Measurements from ENCODE around the gene SLC9A5.
A peak's percentile ranks its signal among the peaks of the same experiment; 100 is the strongest.

Gene SLC9A5

DNA sequence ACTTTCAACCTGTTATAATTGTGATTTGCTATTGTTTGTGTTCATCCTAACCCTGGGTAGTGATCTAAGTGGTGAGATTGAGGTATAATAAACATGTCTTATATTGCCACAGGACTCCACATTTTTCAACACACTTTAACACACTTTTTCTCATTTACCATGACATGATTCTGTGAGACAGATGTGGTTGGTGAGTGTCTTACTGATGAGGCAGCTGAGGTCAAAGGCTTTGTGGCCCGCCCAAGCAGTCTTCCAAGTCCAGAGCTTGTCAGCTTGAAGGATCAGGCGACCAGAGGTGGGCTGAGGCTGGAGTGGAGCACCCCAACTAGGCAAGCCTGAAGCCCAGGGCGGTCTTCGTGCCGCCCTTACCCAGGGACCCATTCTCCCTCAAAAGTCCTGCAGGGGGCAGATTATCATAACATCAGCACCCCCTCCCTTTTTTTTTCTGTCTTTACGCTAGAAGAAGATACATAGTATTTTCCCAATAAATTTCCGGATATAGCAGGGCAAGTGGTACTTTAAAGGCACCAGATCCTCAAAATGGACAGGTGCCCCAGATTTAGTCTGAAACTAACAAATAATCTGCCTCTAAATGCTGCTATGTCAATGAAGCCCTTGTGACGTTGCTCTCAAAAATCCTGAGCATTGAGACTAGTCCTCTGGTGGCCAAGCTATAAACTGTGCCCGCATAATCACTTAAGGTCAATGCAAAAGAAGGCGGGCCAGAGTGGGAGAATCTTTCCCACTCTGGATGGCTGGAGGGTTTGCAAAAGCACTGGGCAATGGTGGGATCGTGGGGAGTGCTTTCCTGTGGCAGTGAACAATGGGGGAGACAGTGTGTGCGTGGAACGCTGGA is 56.7 kb downstream of the SLC9A5 start:
- TF ChIP-seq RAD21 (IDR thresholded peaks at IDR 0.05; ENCODE audit: low read depth) (no peak), EP300 (IDR thresholded peaks at IDR 0.05; ENCODE audit: borderline replicate concordance) (no peak), EGR1 (IDR thresholded peaks at IDR 0.05) (no peak), TCF12 (IDR thresholded peaks at IDR 0.05; ENCODE audit: low read depth) (no peak), FOXM1 (IDR thresholded peaks at IDR 0.05; ENCODE audit: borderline replicate concordance, low read depth) (no peak), YY1 (IDR thresholded peaks at IDR 0.05; ENCODE audit: low read depth) (no peak), TEAD4 (IDR thresholded peaks at IDR 0.05) (no peak), NFIC (IDR thresholded peaks at IDR 0.05) (no peak), TAF1 (IDR thresholded peaks at IDR 0.05; ENCODE audit: low read depth) (no peak), CEBPB (IDR thresholded peaks at IDR 0.05) (no peak)
- TF ChIP-seq, protein P1, sequence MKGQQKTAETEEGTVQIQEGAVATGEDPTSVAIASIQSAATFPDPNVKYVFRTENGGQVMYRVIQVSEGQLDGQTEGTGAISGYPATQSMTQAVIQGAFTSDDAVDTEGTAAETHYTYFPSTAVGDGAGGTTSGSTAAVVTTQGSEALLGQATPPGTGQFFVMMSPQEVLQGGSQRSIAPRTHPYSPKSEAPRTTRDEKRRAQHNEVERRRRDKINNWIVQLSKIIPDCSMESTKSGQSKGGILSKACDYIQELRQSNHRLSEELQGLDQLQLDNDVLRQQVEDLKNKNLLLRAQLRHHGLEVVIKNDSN (IDR thresholded peaks at IDR 0.05): no peak
- TF ChIP-seq, protein P2, sequence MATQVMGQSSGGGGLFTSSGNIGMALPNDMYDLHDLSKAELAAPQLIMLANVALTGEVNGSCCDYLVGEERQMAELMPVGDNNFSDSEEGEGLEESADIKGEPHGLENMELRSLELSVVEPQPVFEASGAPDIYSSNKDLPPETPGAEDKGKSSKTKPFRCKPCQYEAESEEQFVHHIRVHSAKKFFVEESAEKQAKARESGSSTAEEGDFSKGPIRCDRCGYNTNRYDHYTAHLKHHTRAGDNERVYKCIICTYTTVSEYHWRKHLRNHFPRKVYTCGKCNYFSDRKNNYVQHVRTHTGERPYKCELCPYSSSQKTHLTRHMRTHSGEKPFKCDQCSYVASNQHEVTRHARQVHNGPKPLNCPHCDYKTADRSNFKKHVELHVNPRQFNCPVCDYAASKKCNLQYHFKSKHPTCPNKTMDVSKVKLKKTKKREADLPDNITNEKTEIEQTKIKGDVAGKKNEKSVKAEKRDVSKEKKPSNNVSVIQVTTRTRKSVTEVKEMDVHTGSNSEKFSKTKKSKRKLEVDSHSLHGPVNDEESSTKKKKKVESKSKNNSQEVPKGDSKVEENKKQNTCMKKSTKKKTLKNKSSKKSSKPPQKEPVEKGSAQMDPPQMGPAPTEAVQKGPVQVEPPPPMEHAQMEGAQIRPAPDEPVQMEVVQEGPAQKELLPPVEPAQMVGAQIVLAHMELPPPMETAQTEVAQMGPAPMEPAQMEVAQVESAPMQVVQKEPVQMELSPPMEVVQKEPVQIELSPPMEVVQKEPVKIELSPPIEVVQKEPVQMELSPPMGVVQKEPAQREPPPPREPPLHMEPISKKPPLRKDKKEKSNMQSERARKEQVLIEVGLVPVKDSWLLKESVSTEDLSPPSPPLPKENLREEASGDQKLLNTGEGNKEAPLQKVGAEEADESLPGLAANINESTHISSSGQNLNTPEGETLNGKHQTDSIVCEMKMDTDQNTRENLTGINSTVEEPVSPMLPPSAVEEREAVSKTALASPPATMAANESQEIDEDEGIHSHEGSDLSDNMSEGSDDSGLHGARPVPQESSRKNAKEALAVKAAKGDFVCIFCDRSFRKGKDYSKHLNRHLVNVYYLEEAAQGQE (IDR thresholded peaks at IDR 0.05; ENCODE audit: low read depth): no peak

DNA sequence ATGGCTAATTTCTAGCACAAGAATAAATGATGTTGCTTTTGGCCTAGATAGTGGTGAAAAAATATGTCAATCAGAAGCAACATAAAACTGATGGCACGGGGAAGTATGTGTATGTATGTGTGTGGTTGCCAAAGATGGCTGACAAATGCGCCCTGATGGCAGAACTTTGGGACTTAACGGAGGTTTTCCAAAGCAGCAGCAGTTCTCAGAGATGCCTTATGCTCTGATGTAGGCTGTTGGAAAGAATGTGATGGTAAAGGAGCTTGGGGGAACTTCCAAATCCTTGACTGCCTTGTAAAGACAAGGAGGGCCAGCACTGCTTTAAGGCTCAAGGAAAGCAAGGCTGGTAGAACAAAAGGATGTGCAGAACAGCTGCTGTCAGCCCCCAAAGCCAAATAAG is 61.8 kb downstream of the SLC9A5 start:
- TF ChIP-seq NFIC (IDR thresholded peaks at IDR 0.05) (no peak), CEBPB (IDR thresholded peaks at IDR 0.05) (no peak), TEAD4 (IDR thresholded peaks at IDR 0.05) (no peak), EGR1 (IDR thresholded peaks at IDR 0.05) (no peak), RAD21 (IDR thresholded peaks at IDR 0.05; ENCODE audit: low read depth) (no peak), CREB1 (IDR thresholded peaks at IDR 0.05; ENCODE audit: low read depth) (no peak), TAF1 (IDR thresholded peaks at IDR 0.05; ENCODE audit: low read depth) (no peak), EP300 (IDR thresholded peaks at IDR 0.05; ENCODE audit: borderline replicate concordance) (no peak), ZBTB7A (IDR thresholded peaks at IDR 0.05; ENCODE audit: low read depth) (no peak), FOXM1 (IDR thresholded peaks at IDR 0.05; ENCODE audit: borderline replicate concordance, low read depth) (no peak), YY1 (IDR thresholded peaks at IDR 0.05; ENCODE audit: low read depth) (no peak), TCF12 (IDR thresholded peaks at IDR 0.05; ENCODE audit: low read depth) (no peak)
- TF ChIP-seq, protein P1 (IDR thresholded peaks at IDR 0.05): no peak
- TF ChIP-seq, protein P2 (IDR thresholded peaks at IDR 0.05; ENCODE audit: low read depth): no peak
- TF ChIP-seq, protein P3, sequence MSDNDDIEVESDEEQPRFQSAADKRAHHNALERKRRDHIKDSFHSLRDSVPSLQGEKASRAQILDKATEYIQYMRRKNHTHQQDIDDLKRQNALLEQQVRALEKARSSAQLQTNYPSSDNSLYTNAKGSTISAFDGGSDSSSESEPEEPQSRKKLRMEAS (IDR thresholded peaks at IDR 0.05): no peak

DNA sequence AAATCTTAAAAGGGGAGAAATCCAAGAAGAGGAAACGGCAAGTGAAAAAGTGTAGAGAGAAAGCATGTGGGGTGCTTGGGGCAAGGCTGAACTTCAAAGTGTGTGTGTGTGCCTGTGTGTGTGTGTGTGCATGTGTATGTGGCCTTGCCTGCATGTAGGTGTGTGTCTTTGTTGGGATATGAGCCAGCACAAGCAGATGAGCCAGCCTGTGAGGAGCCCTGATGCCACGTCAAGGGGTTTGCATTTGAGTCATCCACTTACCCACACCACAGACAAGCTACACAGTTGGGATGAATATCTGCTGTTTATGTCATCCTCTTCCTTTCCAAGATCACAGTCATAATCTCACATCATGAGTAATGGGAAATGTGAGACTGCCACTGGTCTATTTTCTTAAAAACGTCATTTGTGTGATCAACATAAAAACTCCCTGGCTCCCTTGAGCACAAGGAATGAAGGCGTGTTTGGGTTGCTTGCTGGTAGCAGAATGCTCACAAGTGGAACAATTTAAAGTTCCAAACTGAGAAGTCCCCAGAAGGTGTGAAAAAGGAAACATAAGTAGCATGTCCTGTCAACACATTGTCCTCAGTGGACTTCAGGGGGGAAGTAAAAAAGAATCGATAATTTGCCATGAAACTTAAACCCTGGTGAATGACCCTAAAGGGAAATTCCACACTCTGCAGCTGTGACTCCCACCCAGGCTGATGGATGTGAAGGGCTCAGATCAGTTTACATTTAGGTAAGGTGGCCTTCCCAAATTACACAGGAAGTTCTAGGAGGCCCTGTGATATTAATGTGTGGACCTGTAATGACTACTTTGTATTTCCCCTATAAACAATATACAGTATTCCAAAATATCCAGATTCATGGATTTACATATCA is 63.1 kb downstream of the SLC9A5 start:
- TF ChIP-seq EP300 (IDR thresholded peaks at IDR 0.05; ENCODE audit: borderline replicate concordance): peak; percentile 23; the same call in 1 of the 2 replicates
- TF ChIP-seq ZBTB7A (IDR thresholded peaks at IDR 0.05; ENCODE audit: low read depth): no peak
- TF ChIP-seq TAF1 (IDR thresholded peaks at IDR 0.05; ENCODE audit: low read depth): no peak
- no peak for TF ChIP-seq EGR1 (IDR thresholded peaks at IDR 0.05)
- peak; percentile 56 for TF ChIP-seq CREB1 (IDR thresholded peaks at IDR 0.05; ENCODE audit: low read depth)
- TF ChIP-seq NFIC (IDR thresholded peaks at IDR 0.05): peak; percentile 23; the same call in 1 of the 2 replicates
- no peak for TF ChIP-seq CEBPB (IDR thresholded peaks at IDR 0.05)
- peak; percentile 16; the same call in 1 of the 2 replicates for TF ChIP-seq TEAD4 (IDR thresholded peaks at IDR 0.05)
- no peak for TF ChIP-seq RAD21 (IDR thresholded peaks at IDR 0.05; ENCODE audit: low read depth)
- TF ChIP-seq TCF12 (IDR thresholded peaks at IDR 0.05; ENCODE audit: low read depth): 0 out of 2 replicates have a peak, but pooled peaks have one; percentile 20
- TF ChIP-seq YY1 (IDR thresholded peaks at IDR 0.05; ENCODE audit: low read depth): no peak
- TF ChIP-seq, protein P1 (IDR thresholded peaks at IDR 0.05): no peak
- TF ChIP-seq, protein P3 (IDR thresholded peaks at IDR 0.05): no peak

DNA sequence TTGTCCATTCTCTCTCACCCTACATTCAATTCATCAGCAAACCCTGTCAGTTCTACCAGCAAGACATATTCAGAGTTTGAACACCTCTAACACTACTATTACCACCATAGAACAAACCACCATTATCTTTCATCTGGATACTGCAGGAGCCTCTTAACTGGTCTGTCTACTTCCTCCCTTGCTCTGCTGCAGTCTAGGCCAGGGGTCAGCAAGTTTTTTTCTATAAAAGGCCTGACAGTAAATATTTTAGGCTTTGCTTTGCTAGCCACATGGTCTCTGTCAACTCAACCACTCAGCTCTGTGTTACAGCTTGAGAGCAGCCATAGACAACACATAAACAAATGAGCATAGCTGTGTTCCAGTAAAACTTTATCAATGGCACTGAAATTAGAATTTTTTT is 63.9 kb downstream of the SLC9A5 start:
- TF ChIP-seq CEBPB (IDR thresholded peaks at IDR 0.05) (no peak), TEAD4 (IDR thresholded peaks at IDR 0.05) (no peak), TCF12 (IDR thresholded peaks at IDR 0.05; ENCODE audit: low read depth) (no peak), EP300 (IDR thresholded peaks at IDR 0.05; ENCODE audit: borderline replicate concordance) (no peak), NFIC (IDR thresholded peaks at IDR 0.05) (no peak), ZBTB7A (IDR thresholded peaks at IDR 0.05; ENCODE audit: low read depth) (no peak), RAD21 (IDR thresholded peaks at IDR 0.05; ENCODE audit: low read depth) (no peak), CREB1 (IDR thresholded peaks at IDR 0.05; ENCODE audit: low read depth) (no peak), FOXM1 (IDR thresholded peaks at IDR 0.05; ENCODE audit: borderline replicate concordance, low read depth) (no peak), TAF1 (IDR thresholded peaks at IDR 0.05; ENCODE audit: low read depth) (no peak), EGR1 (IDR thresholded peaks at IDR 0.05) (no peak), YY1 (IDR thresholded peaks at IDR 0.05; ENCODE audit: low read depth) (no peak)
- TF ChIP-seq, protein P1 (IDR thresholded peaks at IDR 0.05): no peak
- TF ChIP-seq, protein P2 (IDR thresholded peaks at IDR 0.05; ENCODE audit: low read depth): no peak
- TF ChIP-seq, protein P3 (IDR thresholded peaks at IDR 0.05): no peak
